Fibroblast of skin of abdomen (primary cell): Measurements from ENCODE around the gene RASGRF2.

Experiments
- DNase-seq: peaks from one replicate; pipeline ENCODE4 v3.0.0-alpha.2; 2013

Gene RASGRF2

DNA sequence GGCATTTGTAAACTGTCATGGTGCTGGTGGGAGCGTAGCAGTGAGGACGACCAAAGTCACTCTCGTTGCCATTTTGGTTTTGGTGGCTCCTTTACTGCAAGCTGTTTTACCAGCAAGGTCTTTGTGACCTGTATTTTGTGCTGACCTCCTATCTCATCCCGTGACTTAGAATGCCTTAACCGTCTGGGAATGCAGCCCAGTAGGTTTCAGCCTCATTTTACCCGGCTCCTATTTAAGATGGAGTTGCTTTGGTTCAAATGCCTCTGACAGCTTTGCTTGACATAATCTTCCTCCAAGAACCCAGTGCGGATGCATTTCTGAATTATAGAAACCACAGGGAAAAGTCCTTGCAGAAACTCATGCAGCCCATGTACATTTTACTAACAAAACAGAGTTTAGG lies 3.9 kb upstream of the RASGRF2 start:
- no peak for DNase-seq

DNA sequence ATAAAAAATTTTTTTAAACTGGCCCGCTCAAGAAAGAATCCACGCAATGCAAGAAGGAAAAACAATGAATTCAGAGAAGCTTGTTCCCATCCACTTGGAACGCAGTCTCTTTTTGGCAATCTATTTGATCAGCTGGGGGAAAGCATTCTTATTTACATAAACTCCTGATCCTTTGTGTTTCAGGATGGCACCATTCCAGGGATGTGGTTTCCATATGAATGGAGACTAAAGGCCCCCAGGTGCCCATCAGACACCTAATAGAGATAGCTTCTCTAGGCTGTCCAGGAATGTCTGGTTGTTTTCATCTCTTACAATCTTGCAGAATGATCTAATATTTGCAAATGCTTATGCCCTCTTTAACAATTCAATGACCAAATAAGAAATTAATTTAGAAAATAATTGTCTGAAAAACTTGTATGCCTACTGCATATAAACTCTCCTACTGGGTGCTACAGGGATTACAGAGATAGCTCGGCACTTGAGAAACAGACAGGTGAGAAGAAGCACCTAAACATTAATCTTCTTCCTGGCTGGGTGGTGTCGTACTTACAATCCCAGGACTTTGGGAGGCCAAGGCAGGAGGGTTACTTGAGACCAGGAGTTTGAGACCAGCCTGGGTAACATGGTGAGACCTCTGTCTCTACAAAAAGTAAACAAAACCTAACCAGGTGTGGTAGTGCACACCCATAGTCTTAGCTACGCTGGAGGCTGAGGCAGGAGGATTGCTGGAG lies 3.0 kb upstream of the RASGRF2 start:
- no peak for DNase-seq

DNA sequence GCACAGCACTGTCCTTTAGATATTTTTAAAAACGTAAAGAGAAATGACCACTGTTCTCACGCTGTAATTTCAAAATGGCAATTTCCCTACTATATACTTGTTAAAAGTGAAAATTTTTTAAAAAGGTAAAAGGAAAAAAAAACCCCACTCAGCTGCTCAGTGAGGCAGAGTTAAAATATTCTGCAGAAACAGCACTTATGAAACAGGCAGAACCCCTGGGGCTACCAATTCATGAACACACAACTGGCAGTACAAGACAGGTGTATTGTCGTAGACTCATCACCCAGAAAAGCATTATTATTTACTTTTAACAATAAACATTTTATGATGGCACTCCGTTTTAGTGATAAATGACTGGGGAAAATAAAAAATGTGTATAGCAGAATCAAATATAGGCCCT lies 1.5 kb upstream of the RASGRF2 start:
- DNase-seq = no peak

DNA sequence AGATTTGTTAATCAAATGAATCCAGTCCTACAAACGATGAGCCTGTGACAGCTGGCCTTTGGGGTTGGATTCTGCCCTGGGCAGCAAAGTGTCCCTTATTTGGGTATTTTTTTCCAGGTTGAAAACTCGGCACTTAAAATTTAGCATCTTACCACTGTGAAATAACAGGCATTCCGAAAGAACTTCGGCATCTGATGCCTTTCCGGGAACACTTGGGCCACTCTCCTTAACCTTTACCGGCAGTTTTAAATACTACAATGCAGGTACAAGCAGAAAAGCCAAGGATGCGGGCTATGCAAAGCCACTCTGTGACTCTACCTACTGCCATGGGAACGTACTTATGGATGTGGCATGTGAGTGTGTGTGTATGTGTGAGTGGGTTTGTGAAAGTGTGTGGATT lies 1.0 kb upstream of the RASGRF2 start:
- no peak for DNase-seq

DNA sequence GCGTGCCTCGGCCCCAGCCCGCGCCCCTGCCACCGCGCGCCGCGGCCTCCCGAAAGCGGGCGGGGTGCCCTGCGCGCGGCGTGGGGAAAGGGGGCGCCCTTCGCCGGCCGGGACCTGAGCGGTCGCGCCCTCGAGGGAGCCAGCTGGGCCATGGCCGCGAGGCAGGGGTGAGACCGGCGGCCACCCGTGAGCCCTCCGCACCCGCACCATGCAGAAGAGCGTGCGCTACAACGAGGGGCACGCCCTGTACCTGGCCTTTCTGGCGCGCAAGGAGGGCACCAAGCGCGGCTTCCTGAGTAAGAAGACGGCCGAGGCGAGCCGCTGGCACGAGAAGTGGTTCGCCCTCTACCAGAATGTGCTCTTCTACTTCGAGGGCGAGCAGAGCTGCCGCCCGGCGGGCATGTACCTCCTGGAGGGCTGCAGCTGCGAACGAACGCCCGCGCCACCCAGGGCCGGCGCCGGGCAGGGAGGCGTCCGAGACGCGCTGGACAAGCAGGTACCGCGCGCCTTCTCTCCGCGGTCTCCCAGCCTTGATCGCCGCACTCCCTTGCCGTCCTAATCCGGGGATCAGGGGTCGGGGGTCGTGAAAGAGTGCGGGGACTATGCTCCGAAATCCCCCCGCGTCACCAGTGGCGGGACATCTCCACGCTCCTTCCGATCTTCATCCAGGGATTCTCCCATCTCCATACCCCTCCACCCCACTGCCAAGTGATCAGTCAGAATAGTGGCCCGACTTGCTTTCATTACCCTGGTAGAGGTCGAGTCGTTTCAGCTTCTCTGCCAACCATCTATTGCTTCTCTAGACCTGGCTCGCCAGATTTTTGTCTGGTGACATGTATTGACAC lies 590 bp downstream of the RASGRF2 start:
- no peak for DNase-seq

DNA sequence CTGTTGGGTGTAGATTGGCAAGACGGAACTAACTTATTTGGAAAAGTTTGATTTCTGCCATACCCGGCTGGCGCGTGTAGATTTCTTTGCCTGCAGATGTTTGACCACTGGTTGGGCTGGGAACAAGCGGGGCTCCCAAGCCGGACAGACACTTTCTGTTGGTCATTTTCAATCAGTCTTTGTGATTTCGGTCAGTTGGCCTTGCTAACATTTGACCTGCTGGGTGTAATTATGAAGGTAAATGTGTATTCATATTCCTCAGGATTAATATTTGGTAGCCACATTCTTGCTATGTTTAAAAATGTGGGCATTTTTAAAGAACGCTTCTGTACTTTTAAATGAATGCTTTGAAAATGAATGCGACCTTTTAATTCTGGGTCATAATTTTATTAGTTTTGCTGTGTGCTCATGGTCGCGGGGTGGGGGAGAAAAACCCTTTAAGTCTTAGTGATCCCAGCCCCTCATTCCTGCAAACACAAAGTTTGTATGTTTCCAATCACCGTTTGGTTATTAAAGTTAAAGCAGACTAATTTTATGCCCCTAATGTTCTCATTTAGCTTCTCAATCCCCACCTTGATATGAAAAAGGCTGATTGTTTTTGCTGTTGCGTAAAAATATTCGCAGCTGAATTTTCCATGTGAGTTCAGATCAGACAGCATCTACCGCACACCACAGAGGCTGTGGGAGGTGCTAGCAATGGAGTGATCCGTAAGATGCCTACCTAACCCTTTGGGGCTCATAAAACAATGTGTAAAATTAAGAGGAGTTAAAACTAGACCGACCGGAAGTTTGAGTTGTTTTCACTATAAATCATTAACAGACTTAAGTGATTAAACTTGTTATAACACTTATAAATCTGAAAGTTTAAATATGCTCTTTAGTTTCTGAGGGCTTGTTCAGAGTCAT lies 1.5 kb downstream of the RASGRF2 start:
- DNase-seq = no peak

DNA sequence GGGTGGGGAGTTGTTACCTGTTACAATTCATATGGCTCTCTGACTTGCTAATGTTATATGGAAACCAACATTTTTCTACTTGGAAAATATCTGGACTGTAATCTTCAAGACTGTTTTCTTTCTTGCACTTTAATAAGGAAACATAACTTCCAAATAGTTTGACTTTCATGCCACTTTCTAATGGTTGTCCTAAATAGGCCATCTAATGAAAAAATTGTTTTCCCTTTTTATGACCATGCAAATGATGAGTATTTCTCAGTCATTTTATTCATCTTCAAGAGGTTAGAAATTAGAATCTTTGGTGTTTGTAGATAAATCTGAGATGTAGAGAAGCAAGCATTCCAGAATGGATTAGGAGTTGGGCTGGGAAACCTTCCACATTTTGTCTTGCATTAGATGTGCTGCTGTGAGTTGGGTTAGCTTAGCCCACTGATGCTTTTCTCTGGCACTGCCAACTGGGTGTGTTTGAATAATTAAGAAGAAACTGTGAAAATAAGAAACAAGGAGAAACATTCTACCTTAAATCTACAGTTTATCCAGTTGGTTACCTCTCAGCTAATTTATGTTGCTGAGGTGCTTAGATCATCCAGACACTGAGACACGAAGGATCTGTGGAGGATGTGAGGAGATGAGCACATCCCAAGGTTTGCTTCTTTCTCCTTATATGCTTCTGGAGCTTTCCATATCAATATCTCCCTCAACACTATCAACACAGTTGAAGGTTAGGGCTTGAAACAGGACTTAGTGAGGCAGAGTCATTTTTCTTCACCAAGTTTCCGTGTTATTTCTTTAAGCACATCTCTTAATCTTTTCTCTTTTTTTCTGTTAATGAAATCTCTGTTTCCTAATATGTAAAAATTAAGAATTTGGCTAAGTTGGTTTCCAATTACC lies 2.7 kb downstream of the RASGRF2 start:
- DNase-seq = no peak

DNA sequence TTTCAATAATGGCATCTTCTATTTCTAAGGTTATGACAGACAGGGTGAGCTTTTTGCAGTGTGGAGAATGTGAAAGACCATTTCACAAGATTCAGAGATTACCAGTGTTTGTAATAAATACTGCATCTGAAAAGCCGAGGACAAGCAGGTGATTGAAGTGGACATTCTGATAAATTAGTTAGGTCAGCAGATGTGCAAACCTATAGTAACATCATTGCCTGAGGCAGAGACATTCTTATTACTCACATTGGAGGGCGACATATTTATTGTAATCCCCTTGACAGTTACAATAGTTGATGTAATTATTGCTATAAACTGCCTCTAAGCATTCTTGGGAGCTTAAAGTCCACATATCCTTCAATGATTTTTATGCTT lies 3.3 kb downstream of the RASGRF2 start:
- DNase-seq = no peak

DNA sequence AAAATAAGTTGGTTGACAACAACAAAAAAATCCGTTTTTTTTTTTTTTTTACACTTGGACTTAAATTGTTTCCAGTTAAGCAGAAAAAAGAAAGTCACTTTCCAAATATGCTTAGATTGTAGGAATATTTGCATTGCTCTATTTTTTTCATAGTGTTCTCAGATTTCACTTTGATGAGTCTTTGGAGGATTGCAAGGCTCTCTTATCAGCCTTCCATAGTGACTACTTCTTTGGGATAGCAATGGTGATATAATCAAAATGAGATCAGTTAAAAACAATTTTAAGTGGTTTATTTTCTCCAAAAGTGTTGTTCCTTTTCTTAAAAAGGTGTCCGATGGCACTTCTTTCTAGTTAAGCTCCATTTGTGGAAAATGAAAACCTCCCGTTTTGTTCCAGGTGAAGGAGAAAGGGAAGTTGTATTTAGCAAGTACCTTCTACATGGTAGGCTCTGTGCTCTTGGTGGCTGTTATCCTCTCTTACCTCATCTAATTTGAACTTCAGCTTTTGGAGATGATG lies 3.9 kb downstream of the RASGRF2 start:
- peak; percentile 45 for DNase-seq

DNA sequence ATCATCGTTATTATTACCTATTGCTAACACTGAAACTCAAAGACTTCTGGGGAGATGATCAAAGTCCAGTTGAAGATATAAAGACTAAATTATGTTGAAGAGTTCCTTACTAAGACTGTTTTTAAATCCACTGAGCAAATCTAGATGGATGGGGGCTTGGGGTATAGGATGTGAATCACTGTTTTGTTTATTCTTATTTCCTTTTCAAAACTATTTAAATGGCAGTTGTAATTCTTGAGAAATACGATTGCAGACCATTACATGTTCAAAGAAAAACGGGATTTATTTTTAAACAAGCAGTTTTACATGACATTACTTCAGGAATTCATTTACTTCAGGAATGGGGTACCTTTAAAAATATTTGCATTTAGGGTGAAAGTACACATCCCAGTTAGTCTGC lies 4.3 kb downstream of the RASGRF2 start:
- no peak for DNase-seq

DNA sequence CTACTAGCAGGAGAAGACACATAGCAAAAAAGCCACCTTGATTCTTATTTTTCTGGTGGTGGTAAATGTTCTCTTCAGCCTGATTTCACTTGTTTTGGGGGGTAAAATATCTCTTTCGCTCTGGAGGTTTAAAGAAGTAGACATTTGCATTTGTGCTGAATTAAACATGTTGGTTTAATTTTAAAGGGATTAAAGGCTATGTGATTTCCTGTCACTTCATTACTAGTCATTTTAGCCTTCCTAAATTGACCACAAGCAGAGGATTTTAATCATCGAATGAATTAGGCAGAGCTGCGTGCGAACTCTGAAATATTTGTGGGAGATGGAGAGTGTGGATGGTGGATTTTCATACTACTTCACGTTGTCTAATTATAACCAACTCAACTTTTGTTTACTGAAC lies 4.8 kb downstream of the RASGRF2 start:
- DNase-seq = peak; percentile 34

DNA sequence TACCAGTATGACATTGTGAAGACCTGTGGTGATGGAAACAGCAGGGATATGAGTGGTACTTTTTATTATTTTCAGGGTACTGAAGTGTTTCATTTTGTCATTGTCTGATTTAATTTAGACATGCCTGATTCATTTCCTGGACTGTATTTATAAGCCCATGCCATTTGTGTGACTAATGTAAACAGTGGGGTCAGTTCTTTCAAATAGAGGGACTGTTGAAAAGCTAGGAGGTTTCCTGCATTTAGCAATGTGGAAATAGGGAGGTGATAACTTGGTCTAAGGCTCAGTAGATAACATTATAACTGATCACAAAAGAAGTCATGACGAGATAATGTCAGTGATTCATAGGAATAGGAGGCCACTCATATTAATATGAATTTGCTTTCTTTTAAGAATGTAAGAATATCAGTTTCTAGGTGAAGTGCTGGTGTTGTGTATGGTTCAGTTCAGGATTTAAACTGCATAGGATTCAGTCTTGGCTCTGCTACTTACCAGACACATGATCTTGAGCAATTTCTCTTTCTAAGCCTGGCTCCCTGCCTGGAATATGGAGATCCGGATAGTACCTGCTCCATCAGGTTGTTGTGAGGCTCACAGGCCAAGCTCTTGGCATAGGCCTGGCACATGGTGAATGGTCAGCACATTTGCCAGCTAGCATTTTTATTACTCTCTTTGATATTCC lies 7.5 kb downstream of the RASGRF2 start:
- peak; percentile 65 for DNase-seq

DNA sequence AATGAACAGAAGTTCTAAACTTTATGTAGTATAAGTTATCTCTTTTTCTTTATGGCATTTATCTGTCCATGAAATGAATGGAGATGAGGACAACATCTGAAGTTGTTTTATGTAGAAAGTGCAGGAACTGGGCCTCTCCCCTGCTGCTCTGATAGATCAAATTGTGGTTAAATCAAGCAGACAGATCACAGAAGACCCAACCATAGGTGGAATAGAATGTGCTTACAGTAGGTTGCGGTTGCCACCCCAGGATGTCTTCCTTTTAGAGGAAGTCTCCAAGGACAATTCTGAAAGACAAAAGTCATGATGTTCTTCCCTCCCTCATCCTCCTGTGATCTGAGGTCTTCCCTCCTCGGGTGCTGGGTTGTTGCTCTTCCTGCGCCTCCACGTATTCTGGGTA lies 12.9 kb downstream of the RASGRF2 start:
- DNase-seq = no peak

DNA sequence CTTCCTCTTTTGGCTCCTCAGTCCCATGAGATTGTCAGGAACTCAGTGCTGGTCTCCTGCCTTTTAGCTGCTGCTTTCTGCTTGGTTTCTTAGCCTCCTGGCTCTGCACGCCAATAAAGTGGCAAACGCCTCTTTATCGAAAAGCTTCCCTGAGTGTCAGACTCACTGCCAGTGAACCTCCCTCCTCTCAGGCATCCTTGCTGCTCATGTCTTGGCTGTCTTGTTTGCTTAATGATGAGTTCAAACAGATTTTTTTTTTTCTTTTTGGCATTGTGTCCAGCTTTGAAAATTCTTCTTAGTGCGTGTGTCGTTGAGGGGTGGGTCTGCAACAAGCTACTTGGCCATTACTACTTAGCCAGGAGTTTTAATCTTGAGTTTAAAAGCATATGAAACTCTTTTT lies 14.9 kb downstream of the RASGRF2 start:
- DNase-seq = no peak

DNA sequence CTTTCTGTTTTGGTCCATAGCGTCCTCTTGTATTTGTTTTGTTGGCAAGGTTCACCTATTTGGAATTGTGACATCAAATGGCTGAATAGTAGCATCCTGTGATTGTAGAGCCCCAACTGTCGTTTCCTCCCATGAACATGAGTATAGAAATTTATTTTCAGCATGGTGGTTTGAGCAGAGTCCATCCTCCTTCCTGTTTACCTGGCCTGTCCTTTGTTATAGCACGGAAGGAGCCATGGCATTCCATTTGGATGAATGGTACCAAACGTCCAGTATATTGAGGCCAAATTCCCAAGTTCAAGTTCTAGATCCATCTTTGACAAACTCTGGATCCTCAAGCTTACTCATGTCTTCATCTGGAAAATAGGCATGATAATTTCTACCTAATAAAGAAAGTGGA lies 16.8 kb downstream of the RASGRF2 start:
- DNase-seq = no peak

DNA sequence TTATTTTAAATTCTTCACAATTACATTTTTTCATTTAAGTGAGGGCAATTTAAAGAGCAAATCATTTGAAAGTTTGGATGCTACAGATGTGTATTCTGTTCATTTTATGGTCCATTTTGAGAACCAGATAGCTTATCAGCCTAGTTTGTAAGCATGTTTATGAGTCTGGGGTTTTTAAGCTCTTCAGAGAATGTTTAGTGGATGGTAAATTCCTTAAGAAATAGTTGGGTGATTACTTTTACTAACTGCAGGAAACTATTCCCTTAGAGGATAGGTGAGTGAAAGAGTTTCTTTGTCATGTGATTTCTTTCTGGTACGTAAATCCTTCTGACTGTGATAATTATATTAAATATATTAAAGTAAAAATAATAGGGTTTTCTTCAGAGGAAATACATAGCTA lies 17.6 kb downstream of the RASGRF2 start:
- no peak for DNase-seq

DNA sequence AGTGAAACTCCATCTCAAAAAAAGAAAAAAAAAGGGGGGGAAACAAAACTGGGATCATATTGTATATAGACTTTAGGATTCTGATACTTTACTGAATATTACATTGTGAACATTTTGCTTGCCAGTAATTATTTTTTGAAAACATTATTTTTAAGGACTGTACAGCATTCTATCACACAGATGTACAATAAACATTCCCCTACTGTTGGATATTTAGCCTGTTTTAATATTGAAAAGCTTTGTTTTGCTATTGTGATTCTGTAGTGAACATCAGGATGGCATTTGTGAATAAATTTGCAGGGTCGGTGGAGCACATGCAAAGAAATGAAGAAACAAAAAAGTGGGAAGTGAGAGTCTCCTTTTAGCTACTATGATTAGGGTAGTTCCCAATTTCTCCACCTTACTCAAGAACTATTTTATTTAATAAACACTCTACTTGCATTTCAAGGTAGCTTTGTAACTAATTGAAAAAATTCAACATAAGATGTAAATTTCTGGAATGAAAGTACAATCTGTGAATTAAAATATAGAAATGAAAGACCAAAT lies 18.7 kb downstream of the RASGRF2 start:
- DNase-seq = no peak

DNA sequence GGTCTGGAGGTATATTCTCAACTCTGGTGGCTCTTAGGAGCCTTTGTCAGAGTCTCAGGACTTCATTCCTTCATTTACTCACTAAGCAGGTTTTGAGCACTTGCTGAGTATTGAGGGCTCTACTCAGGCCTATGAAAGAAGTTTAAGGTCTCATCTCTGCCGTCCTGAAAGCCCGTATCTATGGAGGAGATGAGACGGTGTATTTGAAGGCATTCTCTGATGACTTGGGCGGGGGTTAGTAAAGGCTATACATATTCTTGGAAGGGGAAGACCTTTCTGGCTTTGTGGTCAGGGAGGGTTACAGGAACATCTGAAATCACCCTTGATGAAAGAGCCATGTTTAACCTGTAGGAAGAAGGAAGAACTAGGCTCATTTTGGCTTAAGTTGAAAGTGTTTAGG lies 21.9 kb downstream of the RASGRF2 start:
- no peak for DNase-seq

DNA sequence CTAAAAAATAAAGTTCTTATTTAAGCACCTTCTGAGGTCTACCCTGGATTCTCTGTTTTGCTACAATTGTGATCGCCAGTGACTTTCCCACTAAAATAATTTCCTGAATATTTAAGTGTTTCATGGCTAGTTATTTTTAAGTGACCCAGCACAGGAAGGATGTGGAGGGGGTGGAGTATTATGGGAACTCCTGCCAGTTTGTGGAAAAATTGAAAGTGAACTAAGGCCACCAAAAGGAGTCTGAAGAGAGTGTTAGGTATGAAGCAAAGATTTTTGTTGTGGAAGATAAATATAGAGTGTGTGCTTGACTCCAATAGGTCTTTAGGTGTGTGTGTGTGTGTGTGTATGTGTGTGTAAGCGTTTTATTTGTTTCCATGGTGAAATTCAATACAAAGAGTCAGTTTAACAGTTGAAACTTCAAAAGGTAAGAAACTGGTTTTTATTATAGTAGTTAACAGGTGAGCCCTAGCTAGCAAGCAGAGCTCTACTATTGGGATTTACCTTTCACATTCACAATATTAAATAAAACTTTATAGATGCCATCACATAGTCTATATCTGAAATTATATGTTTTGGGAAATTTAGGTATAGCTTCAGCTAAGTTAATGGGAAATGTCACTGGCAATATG lies 25.6 kb downstream of the RASGRF2 start:
- no peak for DNase-seq

DNA sequence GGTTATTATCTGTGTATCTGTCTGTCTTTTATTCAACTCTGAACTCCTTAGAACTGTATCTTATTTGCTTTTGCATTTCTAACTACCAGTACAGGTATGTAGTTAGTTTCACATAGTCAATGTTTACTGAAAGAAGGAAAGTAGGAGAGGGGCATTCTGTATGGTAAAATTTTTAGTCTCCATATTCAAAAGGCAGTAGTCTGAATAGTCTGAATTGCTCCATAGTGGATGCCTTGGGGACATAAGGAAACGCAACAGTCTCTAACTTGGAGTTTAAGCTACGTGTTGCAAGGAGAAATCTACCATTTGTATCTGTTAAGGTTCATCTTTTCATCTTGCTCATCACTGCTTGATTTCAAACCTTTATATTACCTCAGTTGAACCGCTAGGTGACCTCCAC lies 26.2 kb downstream of the RASGRF2 start:
- DNase-seq = no peak
